ENCODE data around the gene PSRC1. TPM values are rescaled to one million over a fixed set of nuclear protein-coding genes. Genes with fewer than 3 reads are reported as not detected.

Gene PSRC1
- total RNA-seq, 4 donors from 2014 or later: 1.9 to 6.8 (median 3.7) TPM

GRCh38 chr1:109300650-109301151 is 17.8 kb upstream of the PSRC1 start:
- Histone ChIP-seq H3K27me3 (no peaks in the 10 kb centered on the region), H3K9me3 (no peaks in the 10 kb centered on the region), H3K27ac (no peak overlapping the region), H3K4me1 (peaks cover 41% of the 10 kb centered on the region), H3K4me3 (no peak overlapping the region), H3K36me3 (no peaks in the 10 kb centered on the region)
- WGBS: 80% methylated on average over 16 of the region's 16 CpGs
- no peak for DNase-seq (ENCODE audit: low spot score in 2 of 2)
- TF ChIP-seq CTCF (IDR thresholded peaks at IDR 0.05) (no peak), POLR2A (IDR thresholded peaks at IDR 0.05) (no peak), EP300 (IDR thresholded peaks at IDR 0.05) (no peak), POLR2AphosphoS5 (IDR thresholded peaks at IDR 0.05) (no peak)

- H3K27me3 ChIP-seq: no peaks in the 10 kb centered on the region
- TF ChIP-seq POLR2A (IDR thresholded peaks at IDR 0.05) (no peak), EP300 (IDR thresholded peaks at IDR 0.05) (no peak), POLR2AphosphoS5 (IDR thresholded peaks at IDR 0.05) (no peak), CTCF (IDR thresholded peaks at IDR 0.05) (no peak)
- DNase-seq (ENCODE audit: low spot score in 2 of 2): no peak
- no peaks in the 10 kb centered on the region for H3K9me3 ChIP-seq
- H3K4me1 ChIP-seq: peaks cover 35% of the 10 kb centered on the region
- peak overlapping the region; percentile 7 for H3K27ac ChIP-seq
- no peaks in the 10 kb centered on the region for H3K36me3 ChIP-seq
- WGBS: 72% methylated on average over 20 of the region's 20 CpGs
- no peak overlapping the region for H3K4me3 ChIP-seq
Observed at GRCh38 chr1:109299558-109300343, 16.8 kb upstream of the PSRC1 start.

- Histone ChIP-seq H3K4me3 (no peak overlapping the region), H3K4me1 (peaks cover 29% of the 10 kb centered on the region), H3K36me3 (no peaks in the 10 kb centered on the region), H3K27ac (peak overlapping the region; percentile 7), H3K9me3 (no peaks in the 10 kb centered on the region), H3K27me3 (no peaks in the 10 kb centered on the region)
- WGBS: 22% methylated on average over 11 of the region's 11 CpGs
- DNase-seq (ENCODE audit: low spot score in 2 of 2): no peak
- no peak for TF ChIP-seq CTCF (IDR thresholded peaks at IDR 0.05)
- TF ChIP-seq POLR2AphosphoS5 (IDR thresholded peaks at IDR 0.05): no peak
- TF ChIP-seq POLR2A (IDR thresholded peaks at IDR 0.05): no peak
- TF ChIP-seq EP300 (IDR thresholded peaks at IDR 0.05): no peak
Observed at GRCh38 chr1:109298666-109299557, 16.0 kb upstream of the PSRC1 start.

- 71% methylated on average over 15 of the region's 16 CpGs for WGBS
- TF ChIP-seq CTCF (IDR thresholded peaks at IDR 0.05) (no peak), POLR2AphosphoS5 (IDR thresholded peaks at IDR 0.05) (no peak)
- Histone ChIP-seq H3K4me3 (no peak overlapping the region), H3K9me3 (no peaks in the 10 kb centered on the region), H3K27ac (no peak overlapping the region), H3K4me1 (peaks cover 25% of the 10 kb centered on the region), H3K27me3 (no peaks in the 10 kb centered on the region), H3K36me3 (no peaks in the 10 kb centered on the region)
- no peak for DNase-seq (ENCODE audit: low spot score in 2 of 2)
Observed at GRCh38 chr1:109296782-109297181, 13.8 kb upstream of the PSRC1 start.
